Loucy (cell line): ENCODE data around the gene MAN1A2.

Experiments used
- H2AFZ ChIP-seq: fragments of 200-600 bp; sonication (generic); 2 replicates; pipeline ENCODE4 v1.6.0; 2016; ENCODE audit warnings: antibody characterized with exemption, mild to moderate bottlenecking, low read length, moderate library complexity
- H3F3A ChIP-seq: fragments of 200-600 bp; 2 replicates; pipeline ENCODE4 v1.6.0; 2016; ENCODE audit warnings: antibody characterized with exemption, low read depth, mild to moderate bottlenecking
- H3K27me3 ChIP-seq: fragments of 200-600 bp; sonication (generic); 2 replicates; pipeline ENCODE4 v1.6.1; 2014; ENCODE audit warnings: low read length, mild to moderate bottlenecking; ENCODE audit not compliant: insufficient read depth, poor library complexity, severe bottlenecking
- H3K36me3 ChIP-seq: fragments of 200-600 bp; sonication (generic); 2 replicates; pipeline ENCODE4 v1.6.1; 2016; ENCODE audit warnings: low read length; ENCODE audit not compliant: insufficient read depth
- H3K4me1 ChIP-seq: fragments of 200-600 bp; sonication (generic); 2 replicates; pipeline ENCODE4 v1.5.1; 2014; ENCODE audit warnings: low read length, mild to moderate bottlenecking; ENCODE audit not compliant: insufficient read depth, poor library complexity, severe bottlenecking
- H3K4me2 ChIP-seq: fragments of 200-600 bp; sonication (generic); 2 replicates; pipeline ENCODE4 v1.6.0; 2014; ENCODE audit warnings: antibody characterized with exemption, low read length, low read depth, mild to moderate bottlenecking; ENCODE audit not compliant: poor library complexity, severe bottlenecking
- H3K4me3 ChIP-seq: fragments of 200-600 bp; sonication (generic); 2 replicates; pipeline ENCODE4 v1.5.1; 2014; ENCODE audit warnings: low read length, mild to moderate bottlenecking, mixed read lengths; ENCODE audit not compliant: poor library complexity, severe bottlenecking
- H3K79me2 ChIP-seq: fragments of 200-600 bp; sonication (generic); 2 replicates; pipeline ENCODE4 v1.6.1; 2014; ENCODE audit warnings: low read length; ENCODE audit not compliant: insufficient read depth
- H3K9ac ChIP-seq: fragments of 200-600 bp; sonication (generic); 2 replicates; pipeline ENCODE4 v1.6.0; 2014; ENCODE audit warnings: mild to moderate bottlenecking, low read depth, low read length, moderate library complexity; ENCODE audit not compliant: poor library complexity, severe bottlenecking
- H3K9me2 ChIP-seq: fragments of 200-600 bp; sonication (generic); replicated peaks from 2 replicates; pipeline ENCODE4 v1.6.1; 2016; ENCODE audit warnings: low read depth, low read length, mixed read lengths
- H3K9me3 ChIP-seq: fragments of 200-600 bp; sonication (generic); 2 replicates; pipeline ENCODE4 v1.6.1; 2014; ENCODE audit warnings: mild to moderate bottlenecking, antibody characterized with exemption, low read length, low read depth; ENCODE audit not compliant: insufficient read depth
- H4K20me1 ChIP-seq: fragments of 200-600 bp; sonication (generic); 2 replicates; pipeline ENCODE4 v1.6.0; 2014; ENCODE audit warnings: antibody characterized with exemption, low read length, mild to moderate bottlenecking; ENCODE audit not compliant: insufficient read depth, poor library complexity, severe bottlenecking
- CTCF ChIP-seq: fragments of 200-600 bp; sonication (generic); conservative IDR thresholded peaks from 2 replicates; pipeline ENCODE4 v1.5.1; 2014; ENCODE audit warnings: mild to moderate bottlenecking, antibody characterized with exemption, low read length
- EZH2phosphoT487 ChIP-seq: fragments of 200-600 bp; IDR thresholded peaks from 2 replicates; pipeline ENCODE4 v1.6.1; 2018; ENCODE audit warnings: antibody characterized with exemption, mild to moderate bottlenecking, moderate library complexity, borderline replicate concordance

The MAN1A2 gene

DNA sequence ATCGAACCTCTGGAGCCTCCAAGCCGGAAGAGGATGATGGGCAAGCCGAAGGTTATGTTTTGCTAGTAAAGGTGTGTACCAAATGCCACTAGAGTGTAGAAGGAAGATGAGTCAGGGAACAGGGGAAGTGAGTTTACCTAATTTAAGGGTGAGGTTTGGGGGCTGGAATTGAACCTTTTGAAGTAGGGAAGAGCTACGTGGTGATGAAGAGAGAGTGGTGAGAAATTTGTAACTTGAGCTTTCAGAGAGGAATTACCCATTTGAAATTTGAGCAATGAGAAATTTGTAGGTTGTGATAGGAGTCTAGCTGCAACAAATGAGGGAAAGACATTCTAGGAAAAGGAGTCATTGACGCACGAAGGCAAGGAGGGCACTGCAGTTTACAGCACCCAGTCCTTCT lies 168.6 kb downstream of the MAN1A2 start:
- TF ChIP-seq CTCF (no peak), EZH2phosphoT487 (no peak)
- H2AFZ ChIP-seq, result no peak overlapping the region

DNA sequence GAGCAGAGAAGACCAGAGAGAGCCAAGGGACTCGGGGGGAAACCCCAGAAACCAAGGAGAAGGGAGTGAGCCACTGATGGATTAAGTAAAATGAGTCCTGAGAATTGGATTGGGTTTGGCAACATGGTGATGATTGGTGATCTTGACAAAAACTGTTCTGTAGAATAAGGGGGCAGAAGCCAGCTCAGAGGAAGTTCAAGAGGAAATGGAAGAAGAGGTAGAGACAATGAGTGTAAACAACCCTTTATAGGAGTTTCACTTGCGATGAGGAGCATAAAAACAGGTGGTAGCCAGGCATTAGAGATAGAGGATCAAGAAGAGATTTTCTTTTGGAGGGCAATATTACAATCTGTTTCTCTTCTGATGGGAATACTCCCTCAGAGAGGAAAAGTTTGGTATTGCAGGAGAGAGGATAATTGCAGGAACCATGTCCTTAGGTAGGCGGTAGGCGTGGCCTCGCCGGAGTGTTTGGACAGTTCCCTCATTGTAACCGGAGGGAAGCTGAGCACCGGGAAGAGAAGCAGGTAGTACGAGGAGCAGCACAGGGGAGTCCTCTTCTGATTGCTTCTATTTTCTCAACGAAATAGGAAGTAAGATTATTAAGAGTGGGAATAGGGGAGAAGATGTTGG lies 170.2 kb downstream of the MAN1A2 start:
- no peaks in the 10 kb centered on the region for H3K36me3 ChIP-seq
- H3K4me3 ChIP-seq, result no peak overlapping the region
- no peak overlapping the region for H3K4me2 ChIP-seq
- H3F3A ChIP-seq, result no peaks in the 10 kb centered on the region
- no peak overlapping the region for H3K9ac ChIP-seq
- no peak overlapping the region for H2AFZ ChIP-seq
- H4K20me1 ChIP-seq, result no peaks in the 10 kb centered on the region
- H3K9me3 ChIP-seq, result no peaks in the 10 kb centered on the region
- no peaks in the 10 kb centered on the region for H3K27me3 ChIP-seq
- no peaks in the 10 kb centered on the region for H3K4me1 ChIP-seq
- TF ChIP-seq CTCF, result no peak
- TF ChIP-seq EZH2phosphoT487, result no peak
- no peaks in the 10 kb centered on the region for H3K9me2 ChIP-seq
- no peaks in the 10 kb centered on the region for H3K79me2 ChIP-seq

More for the DNA sequence above, 168.6 kb downstream of the MAN1A2 start:
- H3K4me1 ChIP-seq, result no peaks in the 10 kb centered on the region
- no peaks in the 10 kb centered on the region for H3K27me3 ChIP-seq
- H3K36me3 ChIP-seq, result no peaks in the 10 kb centered on the region
- no peaks in the 10 kb centered on the region for H3K9me3 ChIP-seq
- H4K20me1 ChIP-seq, result no peaks in the 10 kb centered on the region
- no peaks in the 10 kb centered on the region for H3F3A ChIP-seq
- no peak overlapping the region for H3K4me3 ChIP-seq
- H3K4me2 ChIP-seq, result no peak overlapping the region
- no peaks in the 10 kb centered on the region for H3K9me2 ChIP-seq
- no peak overlapping the region for H3K9ac ChIP-seq
- H3K79me2 ChIP-seq, result no peaks in the 10 kb centered on the region

GRCh38 chr1:117540532-117540931 lies 173.3 kb downstream of the MAN1A2 start:
- Histone ChIP-seq H3K9ac (no peak overlapping the region), H2AFZ (no peak overlapping the region), H3K36me3 (no peaks in the 10 kb centered on the region), H4K20me1 (no peaks in the 10 kb centered on the region), H3K4me3 (no peak overlapping the region), H3K9me3 (no peaks in the 10 kb centered on the region), H3K4me1 (no peaks in the 10 kb centered on the region), H3K79me2 (no peaks in the 10 kb centered on the region), H3K4me2 (no peak overlapping the region), H3K9me2 (no peaks in the 10 kb centered on the region), H3F3A (no peaks in the 10 kb centered on the region), H3K27me3 (no peaks in the 10 kb centered on the region)
- no peak for TF ChIP-seq CTCF
- no peak for TF ChIP-seq EZH2phosphoT487
